ENCODE data around the gene MAP3K1. TPM values are rescaled to one million over a fixed set of nuclear protein-coding genes. Genes with fewer than 3 reads are reported as not detected.
A peak's percentile ranks its signal among the peaks of the same experiment; 100 is the strongest.

MAP3K1 gene
- total RNA-seq, 2 experiments from 2014 or later = 20.1 to 20.9 TPM

- CTCF ChIA-PET = interaction anchor here (1.2 to 1.9 kb wide), 3 partner anchors 42 to 229 kb away, joined by 3 to 6 read pairs (median 3); no protein-coding TSS in a partner anchor
- Mint-ChIP-seq H3K27ac (peak overlapping the region; percentile 89), H3K4me3 (peak overlapping the region; percentile 83), H3K4me1 (peaks cover 21% of the 10 kb centered on the region), H3K36me3 (peaks cover 9% of the 10 kb centered on the region), H3K27me3 (peaks cover 5% of the 10 kb centered on the region), H3K9me3 (ENCODE audit: low read depth) (peaks cover 3% of the 10 kb centered on the region)
- DNase-seq = no peak
- no peak for ATAC-seq
Measured at GRCh38 chr5:56908942-56909293, 93.6 kb downstream of the MAP3K1 start.

- peaks cover 10% of the 10 kb centered on the region for H3K36me3 Mint-ChIP-seq
- H3K27me3 Mint-ChIP-seq = peaks cover 4% of the 10 kb centered on the region
- peak within 1 kb of the TSS; percentile 83 for H3K4me3 Mint-ChIP-seq
- DNase-seq (peak; percentile 97), ATAC-seq (peak; percentile 84)
- peaks cover 21% of the 10 kb centered on the region for H3K4me1 Mint-ChIP-seq
- CTCF ChIA-PET = interaction anchor here (0.9 to 2.2 kb wide), 10 partner anchors 8 to 581 kb away, joined by 3 to 9 read pairs (median 4); no protein-coding TSS in a partner anchor
- H3K9me3 Mint-ChIP-seq (ENCODE audit: low read depth) = peaks cover 3% of the 10 kb centered on the region
- H3K27ac Mint-ChIP-seq = peak within 1 kb of the TSS; percentile 90
Measured at GRCh38 chr5:56909294-56910209, 94.2 kb downstream of the MAP3K1 start, which contains the start of gene SETD9. TSS of gene SETD9 (plus strand) at chr5:56909596. CDS start at chr5:56909646, 50 bp downstream.

DNA sequence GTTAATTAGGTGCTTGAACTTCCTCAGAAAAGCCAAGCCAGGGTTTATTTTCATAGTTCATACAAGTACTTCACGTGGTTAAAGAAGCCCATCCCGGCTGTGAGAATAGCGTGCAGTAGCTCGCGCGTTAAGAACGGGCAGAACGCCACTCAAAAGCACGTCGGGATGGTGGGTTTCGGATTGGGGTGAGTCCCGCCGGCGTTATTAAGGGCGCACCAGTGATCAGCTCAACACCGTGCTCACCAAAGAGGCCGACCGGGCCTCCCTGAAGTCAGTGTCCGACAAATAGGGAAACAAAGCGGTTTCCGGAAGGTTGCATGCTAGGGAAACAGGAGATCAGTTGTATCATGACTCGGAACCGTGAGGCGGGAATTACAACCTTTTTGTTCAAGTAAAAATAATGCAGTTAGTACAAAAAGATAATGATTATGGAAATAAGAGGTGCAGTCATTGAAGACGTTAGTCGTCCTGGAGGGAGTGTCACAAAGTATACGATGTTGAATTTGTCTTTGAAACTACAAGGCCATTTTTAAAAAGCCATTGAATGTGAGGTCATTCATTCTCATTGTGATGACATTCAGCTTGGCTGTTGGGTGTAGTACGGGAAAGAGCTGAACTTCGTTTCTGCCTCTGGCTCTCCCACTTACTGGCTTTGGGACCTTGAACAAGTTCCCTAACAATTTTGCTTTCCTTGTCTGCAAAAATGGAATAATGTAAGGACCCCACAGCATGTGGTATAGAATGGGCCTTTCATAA lies 95.0 kb downstream of the MAP3K1 start:
- peaks cover 3% of the 10 kb centered on the region for H3K9me3 Mint-ChIP-seq (ENCODE audit: low read depth)
- CTCF ChIA-PET = interaction anchor here (0.9 to 2.2 kb wide), 11 partner anchors 8 to 582 kb away, joined by 3 to 9 read pairs (median 4); no protein-coding TSS in a partner anchor
- H3K4me3 Mint-ChIP-seq = peak overlapping the region; percentile 83
- peaks cover 10% of the 10 kb centered on the region for H3K36me3 Mint-ChIP-seq
- peak overlapping the region; percentile 90 for H3K27ac Mint-ChIP-seq
- ATAC-seq (peak; percentile 20), DNase-seq (no peak)
- peaks cover 4% of the 10 kb centered on the region for H3K27me3 Mint-ChIP-seq
- peaks cover 21% of the 10 kb centered on the region for H3K4me1 Mint-ChIP-seq

- CTCF ChIA-PET = no interaction called here
- ATAC-seq = no peak
- no peaks in the 10 kb centered on the region for H3K9me3 Mint-ChIP-seq (ENCODE audit: low read depth)
- H3K27me3 Mint-ChIP-seq = no peaks in the 10 kb centered on the region
- H3K4me1 Mint-ChIP-seq = peaks cover 24% of the 10 kb centered on the region
- no peak overlapping the region for H3K4me3 Mint-ChIP-seq
- H3K36me3 Mint-ChIP-seq = peaks cover 10% of the 10 kb centered on the region
- no peak for DNase-seq
- no peak overlapping the region for H3K27ac Mint-ChIP-seq
Measured at GRCh38 chr5:56913766-56914165, 98.4 kb downstream of the MAP3K1 start.

DNA sequence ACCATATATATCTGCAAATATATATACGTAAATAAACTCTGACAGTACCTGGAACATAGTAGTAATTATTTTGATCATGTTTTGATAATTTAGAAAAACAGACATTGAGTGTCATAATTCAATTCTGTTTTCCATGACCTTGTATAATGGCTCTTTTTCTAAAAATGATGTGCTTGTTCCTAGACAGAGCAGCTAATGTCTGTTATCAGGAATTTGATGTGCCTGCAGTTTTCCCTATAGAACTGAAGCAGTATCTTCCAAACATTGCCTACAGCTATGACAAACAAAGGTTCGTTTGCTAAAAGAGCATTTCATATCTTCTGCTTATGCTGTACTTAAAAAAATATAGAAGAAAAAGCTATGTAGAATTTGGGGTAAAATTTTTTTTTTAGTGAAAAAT lies 99.3 kb downstream of the MAP3K1 start:
- Mint-ChIP-seq H3K27me3 (no peaks in the 10 kb centered on the region), H3K27ac (no peak overlapping the region), H3K9me3 (ENCODE audit: low read depth) (no peaks in the 10 kb centered on the region), H3K4me3 (no peak overlapping the region), H3K4me1 (peaks cover 21% of the 10 kb centered on the region), H3K36me3 (peaks cover 10% of the 10 kb centered on the region)
- CTCF ChIA-PET = interaction anchor here (1.6 kb wide), 1 partner anchor 14 kb away, joined by 6 read pairs; no protein-coding TSS in a partner anchor
- no peak for ATAC-seq
- no peak for DNase-seq

DNA sequence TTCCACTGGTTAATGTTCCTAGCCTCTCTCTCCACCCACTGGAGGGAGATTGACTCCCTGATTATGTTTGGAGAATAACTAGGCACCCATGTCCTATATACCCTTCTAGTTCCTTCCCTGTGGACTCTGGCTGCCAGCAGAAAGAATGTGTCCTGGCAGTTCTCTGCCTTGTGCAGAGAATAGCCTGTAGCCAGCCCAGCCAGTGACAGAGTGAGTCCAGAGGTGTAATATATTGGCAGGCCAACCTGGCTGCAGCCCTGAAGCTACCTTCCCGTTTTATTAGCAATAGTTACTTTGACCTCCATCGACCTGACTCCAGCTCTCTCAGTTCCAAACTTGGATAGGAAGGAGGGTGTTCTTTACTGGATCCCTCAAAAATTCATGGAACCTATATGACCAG lies 102.2 kb downstream of the MAP3K1 start:
- ATAC-seq = no peak
- peaks cover 9% of the 10 kb centered on the region for H3K4me1 Mint-ChIP-seq
- no peaks in the 10 kb centered on the region for H3K27me3 Mint-ChIP-seq
- CTCF ChIA-PET = interaction anchor here (1.2 kb wide), 1 partner anchor 293 kb away, joined by 3 read pairs; no protein-coding TSS in a partner anchor
- peaks cover 20% of the 10 kb centered on the region for H3K36me3 Mint-ChIP-seq
- no peak overlapping the region for H3K27ac Mint-ChIP-seq
- H3K4me3 Mint-ChIP-seq = no peak overlapping the region
- H3K9me3 Mint-ChIP-seq (ENCODE audit: low read depth) = no peaks in the 10 kb centered on the region
- no peak for DNase-seq

DNA sequence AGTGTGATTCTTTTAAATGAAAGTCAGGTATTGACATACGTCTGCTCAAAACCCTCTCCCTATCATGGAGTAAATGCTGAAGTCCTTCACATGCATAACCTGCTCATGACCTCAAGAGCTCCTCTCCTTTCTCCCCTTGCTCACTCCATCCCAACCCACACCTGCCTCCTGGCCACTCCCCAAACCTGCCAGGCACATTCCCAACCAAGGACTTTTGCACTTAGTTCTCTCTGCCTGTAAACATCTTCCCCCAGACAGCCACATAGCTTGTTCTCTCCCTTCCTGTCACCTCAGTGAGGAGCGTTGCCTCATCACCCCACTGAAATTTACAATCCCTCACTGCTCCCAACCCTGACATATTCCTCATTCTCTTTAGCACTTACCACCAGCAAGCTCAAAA lies 102.7 kb downstream of the MAP3K1 start:
- CTCF ChIA-PET = interaction anchor here (1.4 kb wide), 1 partner anchor 8 kb away, joined by 4 read pairs; no protein-coding TSS in a partner anchor
- H3K9me3 Mint-ChIP-seq (ENCODE audit: low read depth) = no peaks in the 10 kb centered on the region
- H3K4me1 Mint-ChIP-seq = peaks cover 9% of the 10 kb centered on the region
- no peaks in the 10 kb centered on the region for H3K27me3 Mint-ChIP-seq
- DNase-seq = no peak
- peaks cover 22% of the 10 kb centered on the region for H3K36me3 Mint-ChIP-seq
- no peak for ATAC-seq
- H3K4me3 Mint-ChIP-seq = no peak overlapping the region
- H3K27ac Mint-ChIP-seq = no peak overlapping the region

DNA sequence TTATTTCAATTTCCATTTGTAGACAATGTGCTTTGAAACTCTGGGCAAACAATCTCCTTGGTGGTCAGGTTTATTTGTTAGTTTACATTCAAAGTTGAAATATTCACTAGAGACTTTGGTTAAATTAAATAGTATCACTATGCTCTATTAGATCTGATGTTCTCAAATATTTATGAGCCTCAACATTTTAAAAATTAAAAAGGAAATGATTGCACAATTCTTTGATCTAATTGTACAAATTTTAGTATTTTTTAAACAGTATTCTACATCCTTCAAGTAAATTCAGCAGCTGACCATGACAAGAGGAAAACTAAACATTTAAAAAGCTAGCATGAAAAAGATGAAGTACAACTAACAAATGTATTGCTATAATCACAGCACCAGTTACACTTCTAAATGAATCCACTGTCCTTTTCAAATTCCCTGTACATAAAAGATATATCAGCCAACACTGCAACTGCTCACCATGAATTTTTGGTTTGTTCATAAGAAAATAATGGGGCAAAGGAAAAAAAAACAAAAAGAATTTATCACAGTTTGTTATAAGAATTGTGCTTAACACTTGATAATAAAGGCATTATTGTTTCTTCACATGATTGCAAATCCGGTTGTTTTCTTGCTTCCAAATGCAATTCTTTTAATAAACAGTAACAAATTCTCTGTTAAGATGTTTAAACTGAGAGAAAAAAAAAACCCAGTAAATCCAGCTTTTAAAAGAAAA lies 104.8 kb downstream of the MAP3K1 start:
- Mint-ChIP-seq H3K9me3 (ENCODE audit: low read depth) (no peaks in the 10 kb centered on the region), H3K4me1 (peaks cover 9% of the 10 kb centered on the region), H3K4me3 (no peak overlapping the region), H3K36me3 (peaks cover 28% of the 10 kb centered on the region), H3K27ac (no peak overlapping the region), H3K27me3 (no peaks in the 10 kb centered on the region)
- DNase-seq (no peak), ATAC-seq (no peak)
- CTCF ChIA-PET = interaction anchor here (0.6 to 1.6 kb wide), 3 partner anchors 31 to 300 kb away, joined by 3 to 4 read pairs (median 3); no protein-coding TSS in a partner anchor

DNA sequence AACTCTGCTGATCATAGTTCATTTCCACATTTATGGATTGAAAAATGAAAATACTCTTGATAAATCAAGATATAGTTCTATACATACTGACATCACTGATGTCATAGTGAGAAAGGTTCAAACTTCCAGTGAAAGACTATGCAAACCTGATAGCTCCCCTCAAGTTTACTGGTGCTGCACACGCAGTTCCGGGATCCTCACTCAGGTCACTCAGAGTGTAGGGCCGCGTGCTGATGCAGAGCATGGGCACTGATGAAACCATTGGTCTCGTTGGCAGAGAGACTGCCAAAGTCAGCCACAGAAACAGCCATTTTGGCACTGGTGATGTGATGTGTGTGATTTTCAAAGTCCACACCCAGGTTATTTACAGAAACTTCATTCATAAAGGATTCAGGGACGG lies 107.6 kb downstream of the MAP3K1 start:
- no peak overlapping the region for H3K27ac Mint-ChIP-seq
- DNase-seq = no peak
- no peak overlapping the region for H3K4me3 Mint-ChIP-seq
- CTCF ChIA-PET = no interaction called here
- ATAC-seq = no peak
- peaks cover 40% of the 10 kb centered on the region for H3K36me3 Mint-ChIP-seq
- no peaks in the 10 kb centered on the region for H3K9me3 Mint-ChIP-seq (ENCODE audit: low read depth)
- H3K4me1 Mint-ChIP-seq = peaks cover 9% of the 10 kb centered on the region
- H3K27me3 Mint-ChIP-seq = no peaks in the 10 kb centered on the region

DNA sequence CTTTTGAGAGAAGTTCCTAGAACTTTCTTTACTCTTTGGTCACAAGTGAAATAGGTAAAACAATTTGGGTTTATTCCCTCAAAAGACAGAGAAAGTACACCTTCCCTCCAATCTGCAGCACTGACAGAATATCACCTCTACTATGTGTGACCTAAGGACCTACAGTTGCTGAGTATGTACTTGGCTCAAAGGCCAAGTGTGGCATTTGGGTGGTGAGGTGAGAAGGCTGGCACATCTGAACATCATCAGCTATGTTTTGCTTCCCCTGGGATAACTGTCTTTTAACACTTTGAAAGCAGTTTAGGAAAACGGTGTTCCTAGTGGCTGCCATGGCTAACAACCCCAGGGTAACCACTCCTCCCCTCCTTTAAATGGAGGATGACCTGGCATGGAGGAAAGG lies 119.0 kb downstream of the MAP3K1 start:
- H3K27ac Mint-ChIP-seq = no peak overlapping the region
- no peak for DNase-seq
- no peak overlapping the region for H3K4me3 Mint-ChIP-seq
- H3K27me3 Mint-ChIP-seq = no peaks in the 10 kb centered on the region
- no peaks in the 10 kb centered on the region for H3K9me3 Mint-ChIP-seq (ENCODE audit: low read depth)
- CTCF ChIA-PET = no interaction called here
- H3K4me1 Mint-ChIP-seq = no peaks in the 10 kb centered on the region
- ATAC-seq = no peak
- peaks cover 37% of the 10 kb centered on the region for H3K36me3 Mint-ChIP-seq

GRCh38 chr5:56938858-56939257 lies 123.5 kb downstream of the MAP3K1 start:
- H3K4me1 Mint-ChIP-seq = no peaks in the 10 kb centered on the region
- DNase-seq (no peak), ATAC-seq (no peak)
- H3K36me3 Mint-ChIP-seq = peaks cover 44% of the 10 kb centered on the region
- no peaks in the 10 kb centered on the region for H3K27me3 Mint-ChIP-seq
- H3K9me3 Mint-ChIP-seq (ENCODE audit: low read depth) = no peaks in the 10 kb centered on the region
- no peak overlapping the region for H3K27ac Mint-ChIP-seq
- no peak overlapping the region for H3K4me3 Mint-ChIP-seq
- CTCF ChIA-PET = no interaction called here

GRCh38 chr5:56941981-56942380 lies 126.6 kb downstream of the MAP3K1 start:
- Mint-ChIP-seq H3K4me1 (no peaks in the 10 kb centered on the region), H3K36me3 (peaks cover 41% of the 10 kb centered on the region), H3K4me3 (no peak overlapping the region), H3K9me3 (ENCODE audit: low read depth) (no peaks in the 10 kb centered on the region), H3K27me3 (no peaks in the 10 kb centered on the region), H3K27ac (no peak overlapping the region)
- CTCF ChIA-PET = no interaction called here
- ATAC-seq (no peak), DNase-seq (no peak)
